SK-N-MC (cell line): Measurements from ENCODE around the gene HOXB9.

ENCODE experiments used
- EZH2 ChIP-seq: fragments of 200-600 bp; sonication (generic); IDR thresholded peaks from one replicate; pipeline ENCODE4 v1.6.1; 2017; ENCODE audit warnings: antibody characterized with exemption
- POLR2AphosphoS5 ChIP-seq: IDR thresholded peaks from 2 replicates; pipeline ENCODE4 v1.6.1; 2012; ENCODE audit warnings: mild to moderate bottlenecking, low read depth, low read length, borderline replicate concordance

DNA sequence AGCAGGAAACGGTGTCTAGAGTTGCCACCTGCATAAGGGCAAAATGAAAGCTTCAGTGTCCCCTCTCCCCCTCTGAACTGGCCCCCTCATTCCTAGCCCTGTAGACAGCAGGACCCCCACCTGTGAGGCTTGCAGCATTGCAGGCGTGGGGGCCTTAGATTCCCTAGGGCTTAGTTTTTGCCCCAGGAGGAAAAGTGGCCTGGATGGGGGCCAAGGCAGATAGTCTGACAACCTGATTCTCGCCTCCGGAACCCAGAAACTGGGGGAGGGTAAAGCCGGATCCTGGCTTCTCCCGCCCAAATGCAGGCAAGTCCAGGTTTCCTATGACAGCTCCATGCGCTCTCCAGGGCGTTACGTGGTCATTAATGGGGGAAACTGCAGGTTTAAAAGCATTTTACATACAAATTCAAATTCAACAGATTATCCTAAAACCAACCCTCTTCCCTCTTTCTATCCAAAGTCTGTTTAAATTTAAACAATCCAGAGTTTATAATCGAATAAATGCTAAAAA lies 20.7 kb downstream of the HOXB9 start:
- no peak for TF ChIP-seq EZH2
- no peak for TF ChIP-seq POLR2AphosphoS5
